HEK293 (cell line): ENCODE data around the gene HIF3A.

Source experiments
- CTCF ChIA-PET: fragments of 350-600 bp; formaldehyde crosslinking; extraction: SDS; loops from one replicate; lab custom pipeline; 2021; ENCODE audit warnings: antibody characterized with exemption; lab: Yijun Ruan, JAX
- POLR2A ChIA-PET: fragments of 300-600 bp; formaldehyde crosslinking; extraction: SDS; loops from one replicate; lab custom pipeline; 2020; ENCODE audit warnings: antibody characterized with exemption, inconsistent platforms; lab: Yijun Ruan, JAX
- H3K27ac ChIP-seq: fragments of 200-500 bp; sonication (Bioruptor generic); 2 replicates; pipeline ENCODE4 v1.5.1; 2014; ENCODE audit warnings: low read depth, low read length, control low read depth, inconsistent platforms; ENCODE audit errors: extremely low read depth
- H3K36me3 ChIP-seq, 2 experiments: fragments of 200-500 bp in 1 of 2; sonication (Bioruptor generic) in 1 of 2; 1 replicate in 1 of 2; 2 replicates in 1 of 2; pipeline ENCODE4 v1.5.1; 2014 to 2017; ENCODE audit warnings: inconsistent platforms in 2 of 2, low read length in 2 of 2; ENCODE audit not compliant: control insufficient read depth in 2 of 2, insufficient read depth in 1 of 2
- H3K4me1 ChIP-seq: fragments of 200-500 bp; sonication (Bioruptor generic); 2 replicates; pipeline ENCODE4 v1.5.1; 2014; ENCODE audit warnings: mild to moderate bottlenecking, low read length, inconsistent platforms; ENCODE audit not compliant: control insufficient read depth, insufficient read depth
- H3K4me3 ChIP-seq: 2 replicates; pipeline ENCODE4 v1.5.1; 2011; ENCODE audit warnings: low read depth, mild to moderate bottlenecking, control low read depth, low read length, moderate library complexity
- H3K9me3 ChIP-seq: fragments of 200-500 bp; sonication (Bioruptor generic); 2 replicates; pipeline ENCODE4 v1.5.1; 2014; ENCODE audit warnings: low read depth, low read length, inconsistent platforms; ENCODE audit not compliant: control insufficient read depth, insufficient read depth
- GLI4 ChIP-seq: fragments of 450-650 bp; formaldehyde crosslinking; IDR thresholded peaks from 2 replicates; pipeline ENCODE4 v1.5.1; 2016; ENCODE audit warnings: missing biosample characterization, missing genetic modification characterization
- GLIS1 ChIP-seq: fragments of 450-650 bp; formaldehyde crosslinking; IDR thresholded peaks from 2 replicates; pipeline ENCODE4 v1.5.1; 2016; ENCODE audit warnings: missing biosample characterization, missing genetic modification characterization
- IKZF3 ChIP-seq: fragments of 450-650 bp; IDR thresholded peaks from 2 replicates; pipeline ENCODE4 v1.5.0; 2018; ENCODE audit warnings: missing biosample characterization, mild to moderate bottlenecking, missing genetic modification characterization, moderate library complexity
- OVOL3 ChIP-seq: fragments of 450-650 bp; formaldehyde crosslinking; IDR thresholded peaks from 2 replicates; pipeline ENCODE4 v1.5.1; 2016; ENCODE audit warnings: missing biosample characterization, missing genetic modification characterization
- SP2 ChIP-seq: fragments of 450-650 bp; formaldehyde crosslinking; IDR thresholded peaks from 2 replicates; pipeline ENCODE4 v1.5.1; 2016; ENCODE audit warnings: missing biosample characterization, missing genetic modification characterization
- YY2 ChIP-seq: fragments of 450-650 bp; formaldehyde crosslinking; IDR thresholded peaks from 2 replicates; pipeline ENCODE4 v1.5.1; 2016; ENCODE audit warnings: missing biosample characterization, missing genetic modification characterization
- ZBTB1 ChIP-seq: fragments of 450-650 bp; formaldehyde crosslinking; IDR thresholded peaks from 2 replicates; pipeline ENCODE4 v1.5.1; 2016; ENCODE audit warnings: missing biosample characterization, missing genetic modification characterization
- ZBTB6 ChIP-seq: fragments of 450-650 bp; formaldehyde crosslinking; IDR thresholded peaks from 2 replicates; pipeline ENCODE4 v1.5.1; 2017; ENCODE audit warnings: missing biosample characterization, missing genetic modification characterization
- ZIC2 ChIP-seq: fragments of 450-650 bp; formaldehyde crosslinking; IDR thresholded peaks from 2 replicates; pipeline ENCODE4 v1.5.1; 2016; ENCODE audit warnings: missing biosample characterization, missing genetic modification characterization
- ZNF10 ChIP-seq: fragments of 450-650 bp; formaldehyde crosslinking; IDR thresholded peaks from 2 replicates; pipeline ENCODE4 v1.5.1; 2017; ENCODE audit warnings: missing biosample characterization, missing genetic modification characterization
- ZNF138 ChIP-seq: fragments of 450-650 bp; formaldehyde crosslinking; IDR thresholded peaks from 2 replicates; pipeline ENCODE4 v1.5.1; 2016; ENCODE audit warnings: missing biosample characterization, missing genetic modification characterization, borderline replicate concordance
- ZNF221 ChIP-seq: fragments of 450-650 bp; formaldehyde crosslinking; IDR thresholded peaks from 2 replicates; pipeline ENCODE4 v1.5.1; 2017; ENCODE audit warnings: missing biosample characterization, missing genetic modification characterization, borderline replicate concordance
- ZNF24 ChIP-seq: fragments of 450-650 bp; formaldehyde crosslinking; IDR thresholded peaks from 2 replicates; pipeline ENCODE4 v1.5.1; 2016; ENCODE audit warnings: missing biosample characterization, missing genetic modification characterization
- ZNF266 ChIP-seq: fragments of 450-650 bp; formaldehyde crosslinking; IDR thresholded peaks from 2 replicates; pipeline ENCODE4 v1.5.1; 2016; ENCODE audit warnings: missing biosample characterization, missing genetic modification characterization, low read depth
- ZNF311 ChIP-seq: fragments of 450-650 bp; formaldehyde crosslinking; IDR thresholded peaks from 2 replicates; pipeline ENCODE4 v1.5.1; 2017; ENCODE audit warnings: missing biosample characterization, missing genetic modification characterization, borderline replicate concordance
- ZNF473 ChIP-seq: fragments of 450-650 bp; formaldehyde crosslinking; IDR thresholded peaks from 2 replicates; pipeline ENCODE4 v1.5.1; 2017; ENCODE audit warnings: missing biosample characterization, missing genetic modification characterization
- ZNF514 ChIP-seq: fragments of 450-650 bp; formaldehyde crosslinking; IDR thresholded peaks from 2 replicates; pipeline ENCODE4 v1.5.1; 2016; ENCODE audit warnings: missing biosample characterization, missing genetic modification characterization
- ZNF555 ChIP-seq: fragments of 450-650 bp; formaldehyde crosslinking; conservative IDR thresholded peaks from 2 replicates; pipeline ENCODE4 v1.5.1; 2017; ENCODE audit warnings: missing biosample characterization, mild to moderate bottlenecking, missing genetic modification characterization, inconsistent platforms
- ZNF600 ChIP-seq: fragments of 450-650 bp; formaldehyde crosslinking; IDR thresholded peaks from 2 replicates; pipeline ENCODE4 v1.5.1; 2016; ENCODE audit warnings: missing biosample characterization, missing genetic modification characterization
- ZNF629 ChIP-seq: fragments of 450-650 bp; formaldehyde crosslinking; IDR thresholded peaks from 2 replicates; pipeline ENCODE4 v1.5.1; 2017; ENCODE audit warnings: missing biosample characterization, missing genetic modification characterization
- ZNF658 ChIP-seq: fragments of 450-650 bp; formaldehyde crosslinking; IDR thresholded peaks from 2 replicates; pipeline ENCODE4; 2016; ENCODE audit warnings: missing biosample characterization, missing genetic modification characterization
- ZNF664 ChIP-seq: fragments of 450-650 bp; formaldehyde crosslinking; IDR thresholded peaks from 2 replicates; pipeline ENCODE4 v1.5.1; 2016; ENCODE audit warnings: missing biosample characterization, missing genetic modification characterization
- ZNF670 ChIP-seq: fragments of 450-650 bp; formaldehyde crosslinking; IDR thresholded peaks from 2 replicates; pipeline ENCODE4 v1.5.1; 2016; ENCODE audit warnings: missing biosample characterization, missing genetic modification characterization, low read depth
- ZNF677 ChIP-seq: fragments of 450-650 bp; IDR thresholded peaks from 2 replicates; pipeline ENCODE4 v1.5.0; 2018; ENCODE audit warnings: missing biosample characterization, mild to moderate bottlenecking, missing genetic modification characterization, moderate library complexity
- ZNF707 ChIP-seq: fragments of 450-650 bp; formaldehyde crosslinking; IDR thresholded peaks from 2 replicates; pipeline ENCODE4 v1.5.1; 2016; ENCODE audit warnings: missing biosample characterization, missing genetic modification characterization
- ZXDB ChIP-seq: fragments of 450-650 bp; formaldehyde crosslinking; IDR thresholded peaks from 2 replicates; pipeline ENCODE4 v1.5.1; 2016; ENCODE audit warnings: missing biosample characterization, missing genetic modification characterization
- TF ChIP-seq, protein P1 (sequence below): fragments of 450-650 bp; formaldehyde crosslinking; IDR thresholded peaks from 2 replicates; pipeline ENCODE4 v1.5.1; 2017; ENCODE audit warnings: missing biosample characterization, missing genetic modification characterization
- TF ChIP-seq, protein P2 (sequence below): fragments of 450-650 bp; formaldehyde crosslinking; IDR thresholded peaks from 2 replicates; pipeline ENCODE4 v1.5.1; 2016; ENCODE audit warnings: missing biosample characterization, missing genetic modification characterization, low read depth

The HIF3A gene

DNA sequence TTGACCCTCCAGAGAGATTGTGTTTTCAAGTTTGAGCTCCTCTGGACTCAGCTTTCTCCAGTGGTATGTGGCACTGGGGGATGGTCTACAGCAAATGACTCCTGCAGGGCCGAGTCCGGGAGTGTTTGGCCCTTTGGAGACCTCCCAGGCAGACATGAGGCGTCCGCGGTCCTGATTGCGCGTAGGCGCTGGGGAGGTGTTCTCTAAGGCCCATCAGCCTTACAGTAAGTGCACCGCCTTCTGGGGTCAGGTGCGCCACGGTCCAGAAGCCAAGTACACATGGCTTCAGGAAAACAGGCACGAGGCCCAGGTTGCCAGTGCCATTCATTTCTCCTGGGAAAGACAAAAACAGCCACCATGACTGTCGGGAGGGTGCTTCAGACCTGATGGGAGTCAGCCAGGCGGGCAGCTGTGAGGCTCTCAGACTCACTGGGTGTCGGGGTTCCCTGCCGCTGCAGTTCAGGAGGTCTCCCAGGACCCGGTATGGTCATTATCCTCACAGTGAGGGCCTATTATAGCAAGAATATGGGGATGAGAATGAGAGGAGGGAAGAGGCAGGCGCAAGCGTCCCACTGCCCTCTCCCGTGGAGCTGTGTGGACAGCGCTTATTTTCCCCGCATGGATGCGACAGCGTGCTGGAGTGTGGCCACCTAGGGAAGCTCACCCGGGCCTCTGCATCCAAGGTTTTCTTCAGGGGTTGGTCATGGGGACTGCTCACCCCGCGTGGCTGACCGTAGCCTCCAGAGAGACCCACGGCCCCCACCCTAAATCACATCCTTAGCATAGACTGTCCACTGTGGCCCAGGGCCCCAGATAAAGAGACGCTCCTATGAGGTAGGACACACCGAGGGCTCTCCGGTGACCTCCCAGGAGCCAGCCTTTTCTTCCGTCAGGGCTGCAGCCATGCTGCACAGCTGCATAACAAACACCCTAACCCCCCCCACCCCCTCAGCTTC, 94.7 kb downstream of the HIF3A start:
- Histone ChIP-seq H3K36me3 (peaks cover 24 to 56% of the 10 kb centered on the region in 2 experiments), H3K27ac (no peak overlapping the region), H3K9me3 (no peaks in the 10 kb centered on the region), H3K4me3 (no peak overlapping the region), H3K4me1 (no peaks in the 10 kb centered on the region)
- CTCF ChIA-PET, result interaction anchor here (0.5 to 6.0 kb wide), 6 partner anchors 10 to 1349 kb away, joined by 3 to 75 read pairs (median 4); no protein-coding TSS in a partner anchor
- POLR2A ChIA-PET, result interaction anchor here (1.3 kb wide), 1 partner anchor 104 kb away, joined by 3 read pairs; the partner anchor contains the start of gene PNMA8B
- TF ChIP-seq GLIS1 (tag by site-specific recombination) (peak; percentile 59), ZNF24 (no peak), ZNF473 (tag by site-specific recombination) (no peak), OVOL3 (tag by site-specific recombination) (no peak), ZNF629 (tag by site-specific recombination) (no peak), ZNF221 (tag by site-specific recombination) (no peak), ZXDB (tag by site-specific recombination) (no peak), ZNF311 (tag by site-specific recombination) (no peak), ZNF707 (tag by site-specific recombination) (no peak), ZIC2 (tag by site-specific recombination) (peak; percentile 73)

- H3K9me3 ChIP-seq, result no peaks in the 10 kb centered on the region
- TF ChIP-seq ZNF600 (tag by site-specific recombination) (0 out of 2 replicates have a peak, but pooled peaks have one; percentile 32), ZBTB1 (tag by site-specific recombination) (no peak)
- no peak overlapping the region for H3K4me3 ChIP-seq
- ChIA-PET POLR2A (interaction anchor here (1.3 kb wide), 1 partner anchor 104 kb away, joined by 3 read pairs; the partner anchor contains the start of gene PNMA8B), CTCF (interaction anchor here (0.5 to 6.0 kb wide), 6 partner anchors 10 to 1350 kb away, joined by 3 to 75 read pairs (median 4); no protein-coding TSS in a partner anchor)
- no peak overlapping the region for H3K27ac ChIP-seq
- H3K36me3 ChIP-seq, result peaks cover 24 to 49% of the 10 kb centered on the region in 2 experiments
- H3K4me1 ChIP-seq, result no peaks in the 10 kb centered on the region
Measured at GRCh38 chr19:46392252-46392801, 95.5 kb downstream of the HIF3A start.

- Histone ChIP-seq H3K36me3 (peaks cover 24 to 44% of the 10 kb centered on the region in 2 experiments), H3K4me3 (no peak overlapping the region), H3K27ac (no peak overlapping the region), H3K9me3 (no peaks in the 10 kb centered on the region), H3K4me1 (no peaks in the 10 kb centered on the region)
- ChIA-PET CTCF (interaction anchor here (6.0 kb wide), 1 partner anchor 110 kb away, joined by 75 read pairs; no protein-coding TSS in a partner anchor), POLR2A (no interaction called here)
- TF ChIP-seq YY2 (tag by site-specific recombination), result no peak
- TF ChIP-seq, protein P1, sequence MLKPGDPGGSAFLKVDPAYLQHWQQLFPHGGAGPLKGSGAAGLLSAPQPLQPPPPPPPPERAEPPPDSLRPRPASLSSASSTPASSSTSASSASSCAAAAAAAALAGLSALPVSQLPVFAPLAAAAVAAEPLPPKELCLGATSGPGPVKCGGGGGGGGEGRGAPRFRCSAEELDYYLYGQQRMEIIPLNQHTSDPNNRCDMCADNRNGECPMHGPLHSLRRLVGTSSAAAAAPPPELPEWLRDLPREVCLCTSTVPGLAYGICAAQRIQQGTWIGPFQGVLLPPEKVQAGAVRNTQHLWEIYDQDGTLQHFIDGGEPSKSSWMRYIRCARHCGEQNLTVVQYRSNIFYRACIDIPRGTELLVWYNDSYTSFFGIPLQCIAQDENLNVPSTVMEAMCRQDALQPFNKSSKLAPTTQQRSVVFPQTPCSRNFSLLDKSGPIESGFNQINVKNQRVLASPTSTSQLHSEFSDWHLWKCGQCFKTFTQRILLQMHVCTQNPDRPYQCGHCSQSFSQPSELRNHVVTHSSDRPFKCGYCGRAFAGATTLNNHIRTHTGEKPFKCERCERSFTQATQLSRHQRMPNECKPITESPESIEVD (tag by site-specific recombination), result no peak
- TF ChIP-seq IKZF3 (tag by site-specific recombination), result no peak
- TF ChIP-seq ZNF10 (tag by site-specific recombination), result no peak
- TF ChIP-seq GLI4, result no peak
- no peak for TF ChIP-seq ZNF677 (tag by site-specific recombination)
- no peak for TF ChIP-seq SP2
- no peak for TF ChIP-seq ZBTB6 (tag by site-specific recombination)
- TF ChIP-seq ZNF555, result no peak
- no peak for TF ChIP-seq ZNF664 (tag by site-specific recombination)
- TF ChIP-seq, protein P2, sequence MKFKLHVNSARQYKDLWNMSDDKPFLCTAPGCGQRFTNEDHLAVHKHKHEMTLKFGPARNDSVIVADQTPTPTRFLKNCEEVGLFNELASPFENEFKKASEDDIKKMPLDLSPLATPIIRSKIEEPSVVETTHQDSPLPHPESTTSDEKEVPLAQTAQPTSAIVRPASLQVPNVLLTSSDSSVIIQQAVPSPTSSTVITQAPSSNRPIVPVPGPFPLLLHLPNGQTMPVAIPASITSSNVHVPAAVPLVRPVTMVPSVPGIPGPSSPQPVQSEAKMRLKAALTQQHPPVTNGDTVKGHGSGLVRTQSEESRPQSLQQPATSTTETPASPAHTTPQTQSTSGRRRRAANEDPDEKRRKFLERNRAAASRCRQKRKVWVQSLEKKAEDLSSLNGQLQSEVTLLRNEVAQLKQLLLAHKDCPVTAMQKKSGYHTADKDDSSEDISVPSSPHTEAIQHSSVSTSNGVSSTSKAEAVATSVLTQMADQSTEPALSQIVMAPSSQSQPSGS (tag by site-specific recombination), result no peak
- no peak for TF ChIP-seq ZNF658
- no peak for TF ChIP-seq ZNF670 (tag by site-specific recombination)
- no peak for TF ChIP-seq ZNF514
- TF ChIP-seq ZNF266 (tag by site-specific recombination), result no peak
- no peak for TF ChIP-seq ZNF138 (tag by site-specific recombination)
Measured at GRCh38 chr19:46392837-46393236, 96.0 kb downstream of the HIF3A start.
